C4-2B (cell line): ENCODE data around the gene TMEM125.

ENCODE experiments used
- CTCF ChIP-seq: fragments of 450-650 bp; conservative IDR thresholded peaks from 2 replicates; pipeline ENCODE4 v1.5.1; 2017; ENCODE audit warnings: mild to moderate bottlenecking
- ZFX ChIP-seq: fragments of 450-650 bp; IDR thresholded peaks from 2 replicates; pipeline ENCODE4 v1.6.1; 2017

- TF ChIP-seq CTCF (no peak), ZFX (no peak)
Observed at GRCh38 chr1:43296207-43296606, 26.4 kb downstream of the TMEM125 start.
